ENCODE measurements around the gene RAPGEF1.

Gene RAPGEF1

DNA sequence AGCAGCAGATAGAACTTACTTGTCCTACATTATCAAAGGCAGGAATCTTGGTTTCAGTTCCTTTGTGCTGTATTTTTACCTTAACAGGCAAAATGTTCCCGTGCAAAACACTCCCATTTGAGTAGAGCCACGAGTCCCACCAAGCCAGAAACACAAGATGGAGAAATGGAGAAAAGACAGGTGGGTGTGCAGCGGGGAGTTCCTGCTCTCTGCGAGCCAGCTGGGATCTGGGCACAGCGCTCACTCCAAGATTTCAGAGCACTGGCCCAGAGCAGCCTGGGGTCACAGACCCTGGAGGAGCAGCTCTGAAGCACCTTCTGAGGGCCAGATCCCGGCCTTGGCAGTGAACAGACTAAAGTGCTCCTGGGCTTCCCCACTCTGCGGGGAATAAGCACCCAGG, 211.7 kb downstream of the RAPGEF1 start:
- H3K27ac Mint-ChIP-seq: peak overlapping the region; percentile 45
- peaks cover 22% of the 10 kb centered on the region for H3K4me1 Mint-ChIP-seq
- CTCF ChIA-PET: interaction anchor here (0.6 kb wide), 1 partner anchor 226 kb away, joined by 3 read pairs; no protein-coding TSS in a partner anchor
- H3K4me3 Mint-ChIP-seq: peak overlapping the region; percentile 50
- no peaks in the 10 kb centered on the region for H3K27me3 Mint-ChIP-seq
- no peaks in the 10 kb centered on the region for H3K9me3 Mint-ChIP-seq
- peaks cover 40% of the 10 kb centered on the region for H3K36me3 Mint-ChIP-seq
- no peak for DNase-seq

Data from activated naive CD4-positive, alpha-beta T cell treated with anti-CD3 and anti-CD28 coated beads, Interleukin-2, amount 10 ng/mL, durations not matched to agents 7 days and 5 days (primary cell).